H1 (cell line): ENCODE results near the gene NEDD4. TPM values are rescaled to one million over a fixed set of nuclear protein-coding genes. Genes with fewer than 3 reads are reported as not detected.

ENCODE experiments used
- CTCF ChIA-PET: fragments of 300-600 bp; sonication (Branson Sonifier 250); formaldehyde crosslinking; loops from one replicate; lab custom pipeline; 2021; ENCODE audit not compliant: partially characterized antibody; lab: Charles Lee
- POLR2A ChIA-PET: fragments of 300-600 bp; sonication (Branson Sonifier 250); formaldehyde crosslinking; loops from one replicate; lab custom pipeline; 2021; ENCODE audit warnings: inconsistent platforms; ENCODE audit not compliant: partially characterized antibody; lab: Charles Lee
- DNase-seq, 2 experiments: peaks; one replicate each; pipeline versions ENCODE4 v3.0.0 to v3.0.0-alpha.2; 2010 to 2022; ENCODE audit warnings: low spot score in 2 of 2, low read depth in 1 of 2, mixed read lengths in 1 of 2
- FAIRE-seq: peaks from 2 replicates; lab custom pipeline; 2011; peaks lifted over from hg19 to GRCh38; lab: Jason Lieb, UNC
- H2AFZ ChIP-seq: 2 replicates; pipeline ENCODE4 v1.8.1; 2012; ENCODE audit warnings: low read length, inconsistent platforms
- H2AK5ac ChIP-seq: 2 replicates; pipeline ENCODE4 v1.6.1; 2013; ENCODE audit warnings: low read depth, low read length
- H2BK120ac ChIP-seq: replicated peaks from 2 replicates; pipeline ENCODE3; 2013; ENCODE audit warnings: low read depth, low read length, inconsistent platforms
- H2BK12ac ChIP-seq: 2 replicates; pipeline ENCODE4 v1.6.1; 2013; ENCODE audit warnings: low read depth, low read length
- H2BK15ac ChIP-seq: 2 replicates; pipeline ENCODE4 v1.6.1; 2013; ENCODE audit warnings: low read length
- H2BK20ac ChIP-seq: 2 replicates; pipeline ENCODE4 v1.6.1; 2013; ENCODE audit warnings: low read length
- H2BK5ac ChIP-seq: 2 replicates; pipeline ENCODE4 v1.6.1; 2013; ENCODE audit warnings: low read depth, low read length
- H3K14ac ChIP-seq: 2 replicates; pipeline ENCODE4 v1.6.1; 2013; ENCODE audit warnings: inconsistent platforms; ENCODE audit not compliant: insufficient read length
- H3K18ac ChIP-seq: 2 replicates; pipeline ENCODE4 v1.6.1; 2013; ENCODE audit warnings: low read length; ENCODE audit errors: extremely low read depth
- H3K23ac ChIP-seq: 2 replicates; pipeline ENCODE4 v1.6.1; 2013; ENCODE audit warnings: inconsistent platforms; ENCODE audit not compliant: insufficient read length
- H3K23me2 ChIP-seq: 2 replicates; pipeline ENCODE4 v1.6.1; 2013; ENCODE audit warnings: low read depth, low read length
- H3K27ac ChIP-seq: 2 replicates; pipeline ENCODE4 v1.6.1; 2011; ENCODE audit warnings: low read depth, low read length, inconsistent platforms
- H3K27me3 ChIP-seq, 4 experiments: replicated peaks in 1 of 4; 1 replicate in 1 of 4; 2 replicates in 3 of 4; pipeline versions ENCODE4 v1.6.1 to v1.8.1; 2011 to 2013; ENCODE audit warnings: low read length in 3 of 4, mild to moderate bottlenecking in 3 of 4, inconsistent platforms in 2 of 4, mixed read lengths in 2 of 4, moderate library complexity in 1 of 4; ENCODE audit not compliant: control insufficient read depth in 3 of 4, insufficient read depth in 3 of 4; ENCODE audit errors: extremely low read depth in 1 of 4
- H3K36me3 ChIP-seq, 4 experiments: 2 replicates each; pipeline versions ENCODE4 v1.6.1 to v1.8.1; 2011 to 2013; ENCODE audit warnings: mild to moderate bottlenecking in 4 of 4, low read length in 3 of 4, moderate library complexity in 2 of 4, control low read depth in 1 of 4, inconsistent platforms in 1 of 4; ENCODE audit not compliant: insufficient read depth in 4 of 4, control insufficient read depth in 2 of 4
- H3K4ac ChIP-seq: replicated peaks from 2 replicates; pipeline ENCODE3; 2013; ENCODE audit warnings: low read length, low read depth, mixed read lengths, inconsistent platforms; ENCODE audit not compliant: insufficient read length
- H3K4me1 ChIP-seq, 4 experiments: replicated peaks in 1 of 4; 1 replicate in 1 of 4; 2 replicates in 3 of 4; pipeline versions ENCODE4 v1.6.1 to v1.8.1; 2011 to 2013; ENCODE audit warnings: low read length in 3 of 4, inconsistent platforms in 2 of 4, mixed read lengths in 1 of 4; ENCODE audit not compliant: insufficient read depth in 4 of 4, control insufficient read depth in 3 of 4
- H3K4me2 ChIP-seq, 2 experiments: 2 replicates each; pipeline versions ENCODE4 v1.6.1 to v1.8.1; 2011 to 2013; ENCODE audit warnings: low read depth in 2 of 2, low read length in 2 of 2, control low read depth in 1 of 2, inconsistent platforms in 1 of 2, mild to moderate bottlenecking in 1 of 2; ENCODE audit not compliant: insufficient read depth in 1 of 2
- H3K4me3 ChIP-seq, 4 experiments: fragments of 200-600, 300-600 bp in 1 of 4; sonication (generic), shearing (Covaris generic), sonication (Bioruptor Twin) in 1 of 4; 2 replicates each; pipeline versions ENCODE4 v1.5.1 to v1.8.1; 2011 to 2016; ENCODE audit warnings: low read length in 4 of 4, low read depth in 3 of 4, control low read depth in 2 of 4, inconsistent platforms in 2 of 4, mild to moderate bottlenecking in 2 of 4, mixed read lengths in 1 of 4, moderate library complexity in 1 of 4; ENCODE audit not compliant: insufficient read depth in 2 of 4; ENCODE audit errors: extremely low read depth in 1 of 4
- H3K56ac ChIP-seq: replicated peaks from 2 replicates; pipeline ENCODE3; 2013; ENCODE audit warnings: low read depth, mild to moderate bottlenecking, mixed read lengths, low read length, inconsistent platforms; ENCODE audit not compliant: insufficient read length
- H3K79me1 ChIP-seq: 2 replicates; pipeline ENCODE4 v1.6.1; 2013; ENCODE audit warnings: low read depth, low read length, control low read depth
- H3K79me2 ChIP-seq, 2 experiments: 2 replicates each; pipeline versions ENCODE4 v1.6.1 to v1.8.1; 2012 to 2013; ENCODE audit warnings: low read length in 2 of 2, mild to moderate bottlenecking in 2 of 2, inconsistent platforms in 1 of 2; ENCODE audit not compliant: insufficient read depth in 2 of 2, control insufficient read depth in 1 of 2
- H3K9ac ChIP-seq, 4 experiments: replicated peaks in 1 of 4; 1 replicate in 1 of 4; 2 replicates in 3 of 4; pipeline versions ENCODE4 v1.6.1 to v1.8.1; 2011 to 2013; ENCODE audit warnings: low read depth in 3 of 4, low read length in 3 of 4, control low read depth in 2 of 4, mild to moderate bottlenecking in 2 of 4, moderate library complexity in 2 of 4, inconsistent platforms in 1 of 4; ENCODE audit errors: extremely low read depth in 1 of 4
- H3K9me3 ChIP-seq, 2 experiments: 2 replicates each; pipeline versions ENCODE4 v1.6.1 to v1.8.1; 2012 to 2013; ENCODE audit warnings: mild to moderate bottlenecking in 2 of 2, moderate library complexity in 2 of 2, control low read depth in 1 of 2, inconsistent platforms in 1 of 2, low read depth in 1 of 2, low read length in 1 of 2, mixed read lengths in 1 of 2; ENCODE audit not compliant: insufficient read depth in 2 of 2
- H4K20me1 ChIP-seq, 2 experiments: replicated peaks in 1 of 2; 2 replicates each; pipeline versions ENCODE3 to v1.8.1; 2011 to 2013; ENCODE audit warnings: inconsistent platforms in 2 of 2, low read length in 2 of 2, mild to moderate bottlenecking in 1 of 2; ENCODE audit not compliant: insufficient read depth in 2 of 2, control insufficient read depth in 1 of 2
- H4K5ac ChIP-seq: 2 replicates; pipeline ENCODE4 v1.6.1; 2013; ENCODE audit warnings: low read length, low read depth, mixed read lengths, inconsistent platforms; ENCODE audit not compliant: insufficient read length
- H4K8ac ChIP-seq: 2 replicates; pipeline ENCODE4 v1.8.0; 2013; ENCODE audit warnings: mild to moderate bottlenecking, moderate library complexity, low read length, inconsistent platforms; ENCODE audit not compliant: insufficient read depth; ENCODE audit errors: extremely low read depth
- H4K91ac ChIP-seq: replicated peaks from 2 replicates; pipeline ENCODE3; 2013; ENCODE audit warnings: low read length, mixed read lengths, inconsistent platforms; ENCODE audit not compliant: insufficient read length
- CBX5 ChIP-seq: fragments of 300-800, 300-1000 bp; sonication (generic); IDR thresholded peaks from 2 replicates; pipeline ENCODE4 v1.7.1; 2016; ENCODE audit warnings: antibody characterized with exemption, low read length, low read depth
- CBX8 ChIP-seq: fragments of 300-800, 300-1000 bp; sonication (generic); IDR thresholded peaks from 2 replicates; pipeline ENCODE4 v1.7.1; 2016; ENCODE audit warnings: low read depth, low read length, borderline replicate concordance
- CTBP2 ChIP-seq: IDR thresholded peaks from 2 replicates; pipeline ENCODE4 v1.7.0; 2011; ENCODE audit warnings: borderline replicate concordance, mild to moderate bottlenecking, moderate library complexity, mixed read lengths, low read length; ENCODE audit not compliant: insufficient read depth, insufficient read length
- GTF2F1 ChIP-seq: IDR thresholded peaks from 2 replicates; pipeline ENCODE4 v1.6.1; 2012; ENCODE audit warnings: low read depth, low read length, improper control_type of control experiment, borderline replicate concordance
- JUN ChIP-seq: IDR thresholded peaks from 2 replicates; pipeline ENCODE4 v1.6.1; 2011; ENCODE audit warnings: low read depth, mild to moderate bottlenecking, improper control_type of control experiment, low read length
- MAFK ChIP-seq: IDR thresholded peaks from 2 replicates; pipeline ENCODE4 v1.6.1; 2012; ENCODE audit warnings: low read depth, mild to moderate bottlenecking, improper control_type of control experiment, low read length
- PHF8 ChIP-seq: fragments of 200-600 bp; sonication (generic); conservative IDR thresholded peaks from 2 replicates; pipeline ENCODE4 v1.7.1; 2012; ENCODE audit warnings: low read depth, mild to moderate bottlenecking, inconsistent platforms, low read length, moderate library complexity
- POLR2A ChIP-seq, 2 experiments: IDR thresholded peaks; 1 replicate in 1 of 2; 2 replicates in 1 of 2; pipeline ENCODE4 v1.6.1; 2011; ENCODE audit warnings: low read depth in 2 of 2, low read length in 2 of 2, mild to moderate bottlenecking in 2 of 2; ENCODE audit errors: control extremely low read depth in 1 of 2
- RFX5 ChIP-seq: IDR thresholded peaks from 2 replicates; pipeline ENCODE4 v1.6.1; 2011; ENCODE audit warnings: low read depth, low read length, improper control_type of control experiment, borderline replicate concordance
- RNF2 ChIP-seq: fragments of 200-900, 300-1000 bp; sonication (generic); IDR thresholded peaks from 2 replicates; pipeline ENCODE4 v1.7.1; 2016; ENCODE audit warnings: borderline replicate concordance, low read depth, mild to moderate bottlenecking, antibody characterized with exemption, low read length; ENCODE audit not compliant: poor library complexity, severe bottlenecking; ENCODE audit errors: missing control alignments
- SIN3A ChIP-seq, 2 experiments: IDR thresholded peaks in 1 of 2; conservative IDR thresholded peaks in 1 of 2; 2 replicates each; pipeline ENCODE4 v1.6.1; 2011 to 2012; ENCODE audit warnings: low read length in 2 of 2, improper control_type of control experiment in 1 of 2, low read depth in 1 of 2, mild to moderate bottlenecking in 1 of 2
- SIX5 ChIP-seq: IDR thresholded peaks from 2 replicates; pipeline ENCODE4 v1.6.1; 2011; ENCODE audit warnings: mild to moderate bottlenecking, low read depth, low read length
- ZNF274 ChIP-seq: IDR thresholded peaks from 2 replicates; pipeline ENCODE4 v1.7.0; 2012; ENCODE audit warnings: low read length, borderline replicate concordance; ENCODE audit errors: extremely low read depth
- WGBS, 2 experiments: shearing (Covaris generic) in 1 of 2; methylation state at CpG; one replicate each; pipeline versions ENCODE4 v1.1.6 to v1.1.7; 2013 to 2015; ENCODE audit warnings: low lambda C conversion rate in 2 of 2, mixed read lengths in 2 of 2, inconsistent platforms in 1 of 2, low coverage in 1 of 2, missing lambda C conversion rate in 1 of 2; ENCODE audit not compliant: insufficient replicate concordance in 2 of 2, insufficient coverage in 1 of 2, insufficient read length in 1 of 2; ENCODE audit errors: extremely low coverage in 1 of 2, missing lambda C conversion rate in 1 of 2; 5-methylcytosine and 5-hydroxymethylcytosine counted together
- polyA plus RNA-seq, 7 experiments: library from polyadenylated mRNA; depleted of rRNA in 3 of 7; stranded (reverse) in 5 of 7; unstranded in 2 of 7; fragments of >200 nt in 5 of 7; fragments of 200-250 nt in 2 of 7; gene quantifications; 1 replicate in 5 of 7; 2 replicates in 1 of 7; 4 replicates in 1 of 7; pipeline versions ENCODE4 v1.2.1 to v1.2.3, GENCODE V29; 2011 to 2013; ENCODE audit warnings: missing spikeins in 2 of 7, mixed read lengths in 2 of 7
- total RNA-seq: library from RNA; stranded (reverse); fragmentation: NEBNext Ultra II Directional; extraction: Animal tissue kit (Norgen Biotek cat#: 25700); gene quantifications from 2 replicates; pipeline ENCODE4 v1.2.1, GENCODE V29; 2021
- TF ChIP-seq, protein P1 (sequence below): IDR thresholded peaks from 2 replicates; pipeline ENCODE4 v1.6.1; 2012; ENCODE audit warnings: inconsistent platforms

The NEDD4 gene
- total and polyA plus RNA-seq, 2 of the 8 experiments (the other 6 are each of a cell fraction or from before 2014, with no cell fraction given): 0.95 to 3.9 TPM

DNA sequence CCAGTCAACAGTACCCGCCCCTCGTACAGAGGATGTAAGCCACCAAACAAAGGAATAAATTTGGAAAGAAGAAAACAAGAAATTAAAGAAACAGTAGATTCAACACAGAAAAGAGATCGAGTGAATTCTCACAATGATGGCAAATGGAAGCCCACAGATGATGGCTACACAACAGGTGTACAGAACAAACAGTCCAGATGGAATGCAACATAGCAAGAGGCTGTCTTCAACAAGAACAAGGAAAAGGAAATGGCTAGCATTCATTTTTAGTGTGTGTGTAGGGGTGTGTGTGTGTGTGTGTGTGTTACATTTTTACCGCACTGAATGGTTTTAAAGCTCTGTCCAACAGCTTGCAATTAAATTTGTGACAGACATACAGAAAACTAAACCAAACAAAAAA is 12.9 kb downstream of the NEDD4 start:
- Histone ChIP-seq H2BK20ac (no peak overlapping the region), H3K79me2 (no peaks in the 10 kb centered on the region), H2AK5ac (no peak overlapping the region), H4K8ac (no peak overlapping the region), H3K79me1 (no peaks in the 10 kb centered on the region), H3K4me1 (no peaks in the 10 kb centered on the region), H3K9ac (no peak overlapping the region), H3K27ac (no peak overlapping the region), H3K4me3 (no peak overlapping the region), H2BK5ac (no peak overlapping the region), H3K23ac (no peak overlapping the region), H2BK12ac (no peak overlapping the region), H4K5ac (no peak overlapping the region), H2BK15ac (no peak overlapping the region), H3K4ac (no peak overlapping the region), H2BK120ac (no peak overlapping the region), H3K9me3 (no peaks in the 10 kb centered on the region), H3K18ac (no peak overlapping the region), H4K91ac (no peak overlapping the region), H3K36me3 (no peaks in the 10 kb centered on the region), H3K27me3 (no peaks in the 10 kb centered on the region), H3K14ac (no peak overlapping the region), H4K20me1 (no peaks in the 10 kb centered on the region), H3K23me2 (peaks cover 2% of the 10 kb centered on the region; the same call in 1 of the 2 replicates), H3K56ac (no peak overlapping the region), H2AFZ (no peak overlapping the region), H3K4me2 (no peak overlapping the region)
- FAIRE-seq (no peak), DNase-seq (no peak)
- 86% methylated on average over 4 of the region's 4 CpGs; no CpG with 5 or more reads in 1 of the 2 experiments for WGBS, 2 experiments
- POLR2A ChIA-PET: no interaction called here
- CTCF ChIA-PET: interaction anchor here (0.6 to 0.7 kb wide), 2 partner anchors 430 to 1407 kb away, joined by 3 read pairs; no protein-coding TSS in a partner anchor
- TF ChIP-seq POLR2A (IDR thresholded peaks at IDR 0.05; ENCODE audit: control extremely low read depth in 1 of 2, low read depth in 2 of 2, low read length in 2 of 2): no peak
- TF ChIP-seq ZNF274: no peak
- TF ChIP-seq CBX8: no peak
- TF ChIP-seq CBX5: no peak
- no peak for TF ChIP-seq RNF2
- no peak for TF ChIP-seq MAFK
- no peak for TF ChIP-seq PHF8
- no peak for TF ChIP-seq RFX5
- TF ChIP-seq, protein P1, sequence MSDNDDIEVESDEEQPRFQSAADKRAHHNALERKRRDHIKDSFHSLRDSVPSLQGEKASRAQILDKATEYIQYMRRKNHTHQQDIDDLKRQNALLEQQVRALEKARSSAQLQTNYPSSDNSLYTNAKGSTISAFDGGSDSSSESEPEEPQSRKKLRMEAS: no peak
- TF ChIP-seq GTF2F1: no peak
- no peak for TF ChIP-seq JUN
- no peak for TF ChIP-seq SIX5
- TF ChIP-seq SIN3A (conservative IDR thresholded peaks at IDR 0.05 in 1 of 2, IDR thresholded peaks at IDR 0.05 in 1 of 2; ENCODE audit: low read depth in 1 of 2, low read length in 2 of 2): no peak
- no peak for TF ChIP-seq CTBP2
